Neural cell (in vitro differentiated cells): ENCODE results near the gene POU6F2.

Experiments used
- CTCF ChIP-seq: fragments of 450-650 bp; IDR thresholded peaks from 2 replicates; pipeline ENCODE4 v1.5.1; 2014; ENCODE audit warnings: antibody characterized with exemption, mild to moderate bottlenecking, moderate library complexity; ENCODE audit not compliant: poor library complexity, severe bottlenecking
- EP300 ChIP-seq: fragments of 450-650 bp; conservative IDR thresholded peaks from 2 replicates; pipeline ENCODE4 v1.6.1; 2014; ENCODE audit warnings: antibody characterized with exemption, mild to moderate bottlenecking, moderate library complexity; ENCODE audit not compliant: poor library complexity, severe bottlenecking

GRCh38 chr7:39062811-39063210 is 85.1 kb downstream of the POU6F2 start:
- TF ChIP-seq CTCF, result no peak
- TF ChIP-seq EP300, result no peak
